A549 (cell line): ENCODE data around the gene RNF112. TPM values are rescaled to one million over a fixed set of nuclear protein-coding genes. Genes with fewer than 3 reads are reported as not detected.

ENCODE experiments used
- ATAC-seq, 2 experiments: fragments of 200-7000 bp in 1 of 2; fragments of >200 bp in 1 of 2; cut with Nextera tagmentation in 1 of 2; cut with Tn5 transposase in 1 of 2; 3 replicates each; pipeline versions ENCODE4 v1.8.0 to v1.9.1; 2018 to 2020; ENCODE audit warnings: mild to moderate bottlenecking in 1 of 2, moderate library complexity in 1 of 2
- CTCF ChIA-PET: fragments of 300-600 bp; sonication (Branson Sonifier 250); formaldehyde crosslinking; extraction: SDS; loops from one replicate; lab custom pipeline; 2021; ENCODE audit warnings: antibody characterized with exemption, inconsistent platforms; lab: Yijun Ruan, JAX
- POLR2A ChIA-PET: fragments of 350-600 bp; formaldehyde crosslinking; extraction: SDS; loops from one replicate; lab custom pipeline; 2021; ENCODE audit warnings: antibody characterized with exemption, inconsistent platforms; lab: Yijun Ruan, JAX
- DNase-seq, 2 experiments: peaks; one replicate each; pipeline versions ENCODE4 v3.0.0 to v3.0.0-alpha.2; 2011 to 2016; ENCODE audit warnings: low read depth in 1 of 2, low spot score in 1 of 2
- FAIRE-seq: peaks from 2 replicates; lab custom pipeline; 2011; peaks lifted over from hg19 to GRCh38; lab: Jason Lieb, UNC
- H3K27ac ChIP-seq, 2 experiments: fragments of >200 bp; sonication (Bioruptor Twin); formaldehyde crosslinking; 3 replicates each; pipeline ENCODE4 v1.5.1; 2016 to 2017
- H3K4me1 ChIP-seq: fragments of >200 bp; sonication (Bioruptor Twin); formaldehyde crosslinking; 3 replicates; pipeline ENCODE4 v1.6.1; 2016
- H3K4me2 ChIP-seq: fragments of >200 bp; sonication (Bioruptor Twin); formaldehyde crosslinking; 3 replicates; pipeline ENCODE4 v1.6.1; 2016
- H3K4me3 ChIP-seq: fragments of >200 bp; sonication (Bioruptor Twin); formaldehyde crosslinking; 3 replicates; pipeline ENCODE4 v1.5.1; 2016
- H3K9me3 ChIP-seq: fragments of >200 bp; sonication (Bioruptor Twin); formaldehyde crosslinking; 3 replicates; pipeline ENCODE4 v1.6.1; 2016
- CHD2 ChIP-seq: fragments of 150-350 bp; IDR thresholded peaks from 2 replicates; pipeline ENCODE4 v1.6.1; 2014; ENCODE audit warnings: low read length; ENCODE audit not compliant: partially characterized antibody
- CHD4 ChIP-seq: fragments of 200-600 bp; sonication (generic); IDR thresholded peaks from 2 replicates; pipeline ENCODE4 v1.6.1; 2016; ENCODE audit warnings: antibody characterized with exemption, mild to moderate bottlenecking, borderline replicate concordance
- FOSL2 ChIP-seq, 2 experiments: fragments of 450-650 bp in 1 of 2; fragments of >200 bp in 1 of 2; sonication (Bioruptor Twin) in 1 of 2; formaldehyde crosslinking; IDR thresholded peaks; 2 replicates each; pipeline versions ENCODE4 v1.5.0 to v1.6.1; 2016 to 2020; ENCODE audit warnings: mild to moderate bottlenecking in 1 of 2, moderate library complexity in 1 of 2
- HDAC2 ChIP-seq: fragments of 200-600 bp; sonication (generic); IDR thresholded peaks from 2 replicates; pipeline ENCODE4 v1.6.1; 2016
- JUN ChIP-seq, 2 experiments: fragments of >200 bp; sonication (Bioruptor Twin); formaldehyde crosslinking; IDR thresholded peaks; 2 replicates in 1 of 2; 3 replicates in 1 of 2; pipeline ENCODE4 v1.6.1; 2016 to 2017
- MAZ ChIP-seq: fragments of 150-350 bp; IDR thresholded peaks from 2 replicates; pipeline ENCODE4 v1.6.1; 2014; ENCODE audit warnings: antibody characterized with exemption, low read depth, low read length, borderline replicate concordance
- MYC ChIP-seq: IDR thresholded peaks from 2 replicates; pipeline ENCODE4 v1.6.1; 2012; ENCODE audit warnings: mild to moderate bottlenecking, inconsistent platforms, low read length, improper control_type of control experiment, borderline replicate concordance
- PHF8 ChIP-seq: fragments of 200-600 bp; sonication (generic); IDR thresholded peaks from 2 replicates; pipeline ENCODE4 v1.6.1; 2016; ENCODE audit warnings: low read depth, mild to moderate bottlenecking, antibody characterized with exemption, moderate library complexity, borderline replicate concordance
- RFX5 ChIP-seq: fragments of 450-650 bp; IDR thresholded peaks from 2 replicates; pipeline ENCODE4 v1.7.1; 2014; ENCODE audit warnings: antibody characterized with exemption, mild to moderate bottlenecking, moderate library complexity
- SMC3 ChIP-seq: fragments of >200 bp; sonication (Bioruptor Twin); formaldehyde crosslinking; IDR thresholded peaks from 3 replicates; pipeline ENCODE4 v1.6.1; 2018; ENCODE audit warnings: inconsistent platforms
- SREBF2 ChIP-seq: fragments of 450-650 bp; IDR thresholded peaks from 2 replicates; pipeline ENCODE4 v1.6.1; 2014; ENCODE audit warnings: mild to moderate bottlenecking, moderate library complexity
- ZC3H11A ChIP-seq: fragments of 450-650 bp; IDR thresholded peaks from 2 replicates; pipeline ENCODE4 v1.6.1; 2014; ENCODE audit warnings: antibody characterized with exemption, mild to moderate bottlenecking
- ZSCAN20 ChIP-seq: fragments of 250-450 bp; sonication (Bioruptor Pico); IDR thresholded peaks from 2 replicates; pipeline ENCODE4 v1.8.0; 2022; ENCODE audit warnings: mild to moderate bottlenecking, moderate library complexity
- WGBS: methylation state at CpG from one replicate; pipeline ENCODE4 v1.1.6; 2017; ENCODE audit errors: missing lambda C conversion rate; 5-methylcytosine and 5-hydroxymethylcytosine counted together
- polyA plus RNA-seq, 4 experiments: library from polyadenylated mRNA; depleted of rRNA in 3 of 4; stranded (reverse); fragments of >200 nt; fragmentation: RNase III in 1 of 4; extraction: RNeasy Plus Mini Kit Qiagen cat#74134 plus additional on column Dnase treatment in 1 of 4; gene quantifications; 2 replicates in 3 of 4; 3 replicates in 1 of 4; pipeline ENCODE4 v1.2.3, GENCODE V29; 2011 to 2017
- TF ChIP-seq, protein P1 (sequence below): IDR thresholded peaks from 2 replicates; pipeline ENCODE4 v1.6.1; 2012; ENCODE audit warnings: low read depth, borderline replicate concordance
- TF ChIP-seq, protein P2 (sequence below): fragments of >200 bp; sonication (Bioruptor Twin); formaldehyde crosslinking; IDR thresholded peaks from 3 replicates; pipeline ENCODE4 v1.6.1; 2016
- TF ChIP-seq, protein P3 (sequence below): fragments of >200 bp; sonication (Bioruptor Twin); formaldehyde crosslinking; IDR thresholded peaks from 2 replicates; pipeline ENCODE4 v1.6.1; 2016
- TF ChIP-seq, protein P4 (sequence below): fragments of 250-450 bp; sonication (Bioruptor Pico); IDR thresholded peaks from 2 replicates; pipeline ENCODE4 v1.5.0; 2021; ENCODE audit warnings: mild to moderate bottlenecking, moderate library complexity, borderline replicate concordance
- TF ChIP-seq, protein P5 (sequence below): fragments of 150-350 bp; IDR thresholded peaks from 2 replicates; pipeline ENCODE4 v1.6.1; 2014; ENCODE audit warnings: low read depth, mild to moderate bottlenecking, low read length
- TF ChIP-seq, protein P6 (sequence below): fragments of 200-600 bp; sonication (generic); IDR thresholded peaks from 2 replicates; pipeline ENCODE4 v1.6.1; 2016; ENCODE audit warnings: antibody characterized with exemption, mild to moderate bottlenecking, moderate library complexity
- TF ChIP-seq, protein P7 (sequence below): IDR thresholded peaks from 2 replicates; pipeline ENCODE4 v1.6.1; 2012

RNF112 gene
- polyA plus RNA-seq, 2 of the 4 experiments (the other 2 are of a cell fraction) = 0.27 to 1.4 TPM

DNA sequence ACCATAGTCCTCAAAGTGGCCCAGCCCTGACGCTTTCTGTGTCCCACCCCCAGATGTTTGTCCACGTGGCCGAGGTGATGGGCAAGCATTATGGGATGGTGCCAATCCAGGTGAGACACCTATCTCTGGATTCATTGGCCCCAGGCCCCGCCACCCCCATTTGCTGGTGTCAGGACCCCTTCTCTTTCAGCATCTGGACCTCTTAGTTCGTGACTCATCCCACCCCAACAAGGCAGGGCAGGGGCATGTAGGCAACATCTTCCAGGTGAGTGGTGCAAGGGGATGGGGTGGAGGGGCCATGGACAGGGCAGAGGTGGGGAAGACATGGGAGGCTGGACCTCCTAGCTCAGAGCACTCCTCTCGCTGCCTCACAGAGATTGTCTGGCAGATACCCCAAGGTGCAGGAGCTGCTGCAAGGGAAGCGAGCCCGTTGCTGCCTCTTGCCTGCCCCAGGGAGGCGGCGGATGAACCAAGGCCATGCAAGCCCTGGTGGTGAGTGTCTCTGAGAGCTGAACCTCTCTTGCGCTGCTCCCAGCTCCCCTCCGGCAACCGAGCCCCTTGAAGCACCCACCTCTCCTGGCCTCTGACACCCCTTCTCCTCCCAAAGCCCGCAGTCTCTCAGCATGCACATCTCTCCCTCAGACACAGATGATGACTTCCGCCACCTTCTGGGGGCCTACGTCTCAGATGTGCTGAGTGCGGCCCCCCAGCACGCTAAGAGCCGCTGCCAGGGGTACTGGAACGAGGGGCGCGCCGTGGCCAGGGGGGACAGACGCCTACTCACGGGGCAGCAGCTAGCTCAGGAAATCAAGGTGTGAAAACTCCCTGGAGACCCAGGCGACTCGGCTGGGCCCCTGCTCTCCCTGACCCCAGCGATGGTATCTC is 3.6 kb downstream of the RNF112 start:
- Histone ChIP-seq H3K27ac (no peak overlapping the region), H3K4me2 (no peak overlapping the region), H3K4me1 (peaks cover 6% of the 10 kb centered on the region), H3K9me3 (no peaks in the 10 kb centered on the region), H3K4me3 (no peak overlapping the region)
- WGBS = 86% methylated on average over 28 of the region's 28 CpGs
- ATAC-seq (no peak), FAIRE-seq (no peak), DNase-seq (no peak)
- CTCF ChIA-PET = interaction anchor here (0.6 to 9.1 kb wide), 5 partner anchors 11 to 352 kb away, joined by 3 to 58 read pairs (median 4); partner anchors contain the start of gene B9D1
- TF ChIP-seq, protein P1, sequence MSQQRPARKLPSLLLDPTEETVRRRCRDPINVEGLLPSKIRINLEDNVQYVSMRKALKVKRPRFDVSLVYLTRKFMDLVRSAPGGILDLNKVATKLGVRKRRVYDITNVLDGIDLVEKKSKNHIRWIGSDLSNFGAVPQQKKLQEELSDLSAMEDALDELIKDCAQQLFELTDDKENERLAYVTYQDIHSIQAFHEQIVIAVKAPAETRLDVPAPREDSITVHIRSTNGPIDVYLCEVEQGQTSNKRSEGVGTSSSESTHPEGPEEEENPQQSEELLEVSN = no peak
- TF ChIP-seq, protein P2, sequence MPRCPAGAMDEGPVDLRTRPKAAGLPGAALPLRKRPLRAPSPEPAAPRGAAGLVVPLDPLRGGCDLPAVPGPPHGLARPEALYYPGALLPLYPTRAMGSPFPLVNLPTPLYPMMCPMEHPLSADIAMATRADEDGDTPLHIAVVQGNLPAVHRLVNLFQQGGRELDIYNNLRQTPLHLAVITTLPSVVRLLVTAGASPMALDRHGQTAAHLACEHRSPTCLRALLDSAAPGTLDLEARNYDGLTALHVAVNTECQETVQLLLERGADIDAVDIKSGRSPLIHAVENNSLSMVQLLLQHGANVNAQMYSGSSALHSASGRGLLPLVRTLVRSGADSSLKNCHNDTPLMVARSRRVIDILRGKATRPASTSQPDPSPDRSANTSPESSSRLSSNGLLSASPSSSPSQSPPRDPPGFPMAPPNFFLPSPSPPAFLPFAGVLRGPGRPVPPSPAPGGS = no peak
- TF ChIP-seq RFX5 (no peak), ZC3H11A (no peak), CHD4 (no peak), SMC3 (no peak), MAZ (no peak), JUN (IDR thresholded peaks at IDR 0.05) (no peak), MYC (no peak), HDAC2 (no peak), CHD2 (no peak), ZSCAN20 (CRISPR knock-in tag) (no peak), FOSL2 (IDR thresholded peaks at IDR 0.05) (no peak), FOSL2 (CRISPR knock-in tag; IDR thresholded peaks at IDR 0.05) (no peak), PHF8 (no peak), SREBF2 (no peak)
- TF ChIP-seq, protein P3, sequence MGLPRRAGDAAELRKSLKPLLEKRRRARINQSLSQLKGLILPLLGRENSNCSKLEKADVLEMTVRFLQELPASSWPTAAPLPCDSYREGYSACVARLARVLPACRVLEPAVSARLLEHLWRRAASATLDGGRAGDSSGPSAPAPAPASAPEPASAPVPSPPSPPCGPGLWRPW = no peak
- TF ChIP-seq, protein P4, sequence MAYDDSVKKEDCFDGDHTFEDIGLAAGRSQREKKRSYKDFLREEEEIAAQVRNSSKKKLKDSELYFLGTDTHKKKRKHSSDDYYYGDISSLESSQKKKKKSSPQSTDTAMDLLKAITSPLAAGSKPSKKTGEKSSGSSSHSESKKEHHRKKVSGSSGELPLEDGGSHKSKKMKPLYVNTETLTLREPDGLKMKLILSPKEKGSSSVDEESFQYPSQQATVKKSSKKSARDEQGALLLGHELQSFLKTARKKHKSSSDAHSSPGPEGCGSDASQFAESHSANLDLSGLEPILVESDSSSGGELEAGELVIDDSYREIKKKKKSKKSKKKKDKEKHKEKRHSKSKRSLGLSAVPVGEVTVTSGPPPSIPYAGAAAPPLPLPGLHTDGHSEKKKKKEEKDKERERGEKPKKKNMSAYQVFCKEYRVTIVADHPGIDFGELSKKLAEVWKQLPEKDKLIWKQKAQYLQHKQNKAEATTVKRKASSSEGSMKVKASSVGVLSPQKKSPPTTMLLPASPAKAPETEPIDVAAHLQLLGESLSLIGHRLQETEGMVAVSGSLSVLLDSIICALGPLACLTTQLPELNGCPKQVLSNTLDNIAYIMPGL (CRISPR knock-in tag) = no peak
- TF ChIP-seq, protein P5, sequence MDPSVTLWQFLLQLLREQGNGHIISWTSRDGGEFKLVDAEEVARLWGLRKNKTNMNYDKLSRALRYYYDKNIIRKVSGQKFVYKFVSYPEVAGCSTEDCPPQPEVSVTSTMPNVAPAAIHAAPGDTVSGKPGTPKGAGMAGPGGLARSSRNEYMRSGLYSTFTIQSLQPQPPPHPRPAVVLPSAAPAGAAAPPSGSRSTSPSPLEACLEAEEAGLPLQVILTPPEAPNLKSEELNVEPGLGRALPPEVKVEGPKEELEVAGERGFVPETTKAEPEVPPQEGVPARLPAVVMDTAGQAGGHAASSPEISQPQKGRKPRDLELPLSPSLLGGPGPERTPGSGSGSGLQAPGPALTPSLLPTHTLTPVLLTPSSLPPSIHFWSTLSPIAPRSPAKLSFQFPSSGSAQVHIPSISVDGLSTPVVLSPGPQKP = no peak
- TF ChIP-seq, protein P6, sequence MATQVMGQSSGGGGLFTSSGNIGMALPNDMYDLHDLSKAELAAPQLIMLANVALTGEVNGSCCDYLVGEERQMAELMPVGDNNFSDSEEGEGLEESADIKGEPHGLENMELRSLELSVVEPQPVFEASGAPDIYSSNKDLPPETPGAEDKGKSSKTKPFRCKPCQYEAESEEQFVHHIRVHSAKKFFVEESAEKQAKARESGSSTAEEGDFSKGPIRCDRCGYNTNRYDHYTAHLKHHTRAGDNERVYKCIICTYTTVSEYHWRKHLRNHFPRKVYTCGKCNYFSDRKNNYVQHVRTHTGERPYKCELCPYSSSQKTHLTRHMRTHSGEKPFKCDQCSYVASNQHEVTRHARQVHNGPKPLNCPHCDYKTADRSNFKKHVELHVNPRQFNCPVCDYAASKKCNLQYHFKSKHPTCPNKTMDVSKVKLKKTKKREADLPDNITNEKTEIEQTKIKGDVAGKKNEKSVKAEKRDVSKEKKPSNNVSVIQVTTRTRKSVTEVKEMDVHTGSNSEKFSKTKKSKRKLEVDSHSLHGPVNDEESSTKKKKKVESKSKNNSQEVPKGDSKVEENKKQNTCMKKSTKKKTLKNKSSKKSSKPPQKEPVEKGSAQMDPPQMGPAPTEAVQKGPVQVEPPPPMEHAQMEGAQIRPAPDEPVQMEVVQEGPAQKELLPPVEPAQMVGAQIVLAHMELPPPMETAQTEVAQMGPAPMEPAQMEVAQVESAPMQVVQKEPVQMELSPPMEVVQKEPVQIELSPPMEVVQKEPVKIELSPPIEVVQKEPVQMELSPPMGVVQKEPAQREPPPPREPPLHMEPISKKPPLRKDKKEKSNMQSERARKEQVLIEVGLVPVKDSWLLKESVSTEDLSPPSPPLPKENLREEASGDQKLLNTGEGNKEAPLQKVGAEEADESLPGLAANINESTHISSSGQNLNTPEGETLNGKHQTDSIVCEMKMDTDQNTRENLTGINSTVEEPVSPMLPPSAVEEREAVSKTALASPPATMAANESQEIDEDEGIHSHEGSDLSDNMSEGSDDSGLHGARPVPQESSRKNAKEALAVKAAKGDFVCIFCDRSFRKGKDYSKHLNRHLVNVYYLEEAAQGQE = no peak
- TF ChIP-seq, protein P7, sequence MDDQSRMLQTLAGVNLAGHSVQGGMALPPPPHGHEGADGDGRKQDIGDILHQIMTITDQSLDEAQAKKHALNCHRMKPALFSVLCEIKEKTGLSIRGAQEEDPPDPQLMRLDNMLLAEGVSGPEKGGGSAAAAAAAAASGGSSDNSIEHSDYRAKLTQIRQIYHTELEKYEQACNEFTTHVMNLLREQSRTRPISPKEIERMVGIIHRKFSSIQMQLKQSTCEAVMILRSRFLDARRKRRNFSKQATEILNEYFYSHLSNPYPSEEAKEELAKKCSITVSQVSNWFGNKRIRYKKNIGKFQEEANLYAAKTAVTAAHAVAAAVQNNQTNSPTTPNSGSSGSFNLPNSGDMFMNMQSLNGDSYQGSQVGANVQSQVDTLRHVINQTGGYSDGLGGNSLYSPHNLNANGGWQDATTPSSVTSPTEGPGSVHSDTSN = no peak
- POLR2A ChIA-PET = no interaction called here
